HG02759 (cell line): ENCODE measurements around the gene MMP21.
A peak's percentile ranks its signal among the peaks of the same experiment; 100 is the strongest.

Source experiments
- ATAC-seq: cut with Tn5 transposase; IDR thresholded peaks from one replicate; pipeline ENCODE4 v1.9.1; 2021; ENCODE audit warnings: mild to moderate bottlenecking, moderate library complexity; ENCODE audit not compliant: unreplicated experiment

The MMP21 gene

DNA sequence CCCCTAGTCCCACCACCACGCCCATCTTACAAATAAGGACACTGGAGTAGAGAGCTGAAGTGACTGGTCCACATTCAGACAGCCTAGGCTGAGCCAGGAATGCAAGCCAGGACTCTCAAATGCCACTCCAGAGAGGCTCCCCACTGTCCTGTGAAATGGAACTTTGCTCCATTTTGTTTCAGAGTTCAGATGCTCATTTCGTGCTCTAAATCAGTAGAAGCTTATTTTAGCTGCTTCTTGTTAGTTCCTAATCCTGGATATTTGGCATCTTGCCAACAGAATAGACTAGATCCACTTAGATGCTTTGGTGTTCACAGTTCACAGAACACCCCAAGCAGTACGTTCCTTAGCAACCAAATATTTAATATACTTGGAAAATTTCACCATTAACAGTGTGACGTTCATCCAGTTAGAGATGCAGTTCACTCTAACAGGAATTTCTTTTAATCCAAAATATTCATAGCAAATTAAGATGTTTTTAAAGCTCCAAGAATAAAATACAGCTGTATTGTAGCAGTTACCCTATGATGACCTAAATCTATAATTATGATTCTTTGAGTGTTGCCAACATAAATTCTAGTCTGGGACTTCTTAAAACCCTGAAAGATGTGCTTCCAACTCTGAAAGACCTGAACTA, 7.3 kb downstream of the MMP21 start:
- no peak for ATAC-seq

DNA sequence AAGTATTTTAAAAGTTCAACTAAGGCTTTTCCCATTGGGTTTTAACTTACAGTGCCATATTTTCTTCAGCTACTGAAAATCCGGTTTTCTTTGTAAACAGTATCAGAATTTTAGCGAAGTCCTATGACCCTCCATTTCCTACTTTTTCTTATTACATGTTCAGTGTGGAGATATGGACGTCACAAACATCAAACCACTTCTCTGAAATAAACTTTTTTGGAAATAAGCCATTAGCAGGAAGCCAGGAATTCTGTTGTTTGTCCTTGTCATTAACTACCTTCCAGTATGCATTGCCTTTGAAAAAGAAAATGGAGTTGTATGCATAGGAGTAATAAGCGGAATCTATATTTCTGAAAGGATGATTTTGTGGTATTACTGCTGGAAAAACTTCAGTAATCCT, 9.1 kb downstream of the MMP21 start:
- ATAC-seq, result no peak

DNA sequence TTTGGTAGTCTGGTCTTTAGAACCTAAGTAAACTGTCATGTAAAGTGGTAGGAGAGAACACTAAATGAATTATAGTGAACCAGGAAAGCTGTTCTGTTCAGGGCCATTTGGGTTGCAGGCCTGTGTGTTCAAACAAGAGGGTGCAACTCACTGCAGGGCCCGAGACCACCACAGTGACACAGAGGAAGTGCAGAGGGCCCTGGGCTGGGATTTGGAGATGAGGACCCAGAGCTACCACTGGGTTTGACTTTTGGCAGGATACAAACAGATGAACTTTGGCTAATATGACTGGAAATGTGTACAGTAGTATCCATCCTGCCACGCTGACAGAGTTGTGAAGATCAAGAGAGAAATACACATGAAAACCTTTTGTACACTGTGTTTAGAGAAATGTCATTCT, 9.8 kb downstream of the MMP21 start:
- no peak for ATAC-seq

DNA sequence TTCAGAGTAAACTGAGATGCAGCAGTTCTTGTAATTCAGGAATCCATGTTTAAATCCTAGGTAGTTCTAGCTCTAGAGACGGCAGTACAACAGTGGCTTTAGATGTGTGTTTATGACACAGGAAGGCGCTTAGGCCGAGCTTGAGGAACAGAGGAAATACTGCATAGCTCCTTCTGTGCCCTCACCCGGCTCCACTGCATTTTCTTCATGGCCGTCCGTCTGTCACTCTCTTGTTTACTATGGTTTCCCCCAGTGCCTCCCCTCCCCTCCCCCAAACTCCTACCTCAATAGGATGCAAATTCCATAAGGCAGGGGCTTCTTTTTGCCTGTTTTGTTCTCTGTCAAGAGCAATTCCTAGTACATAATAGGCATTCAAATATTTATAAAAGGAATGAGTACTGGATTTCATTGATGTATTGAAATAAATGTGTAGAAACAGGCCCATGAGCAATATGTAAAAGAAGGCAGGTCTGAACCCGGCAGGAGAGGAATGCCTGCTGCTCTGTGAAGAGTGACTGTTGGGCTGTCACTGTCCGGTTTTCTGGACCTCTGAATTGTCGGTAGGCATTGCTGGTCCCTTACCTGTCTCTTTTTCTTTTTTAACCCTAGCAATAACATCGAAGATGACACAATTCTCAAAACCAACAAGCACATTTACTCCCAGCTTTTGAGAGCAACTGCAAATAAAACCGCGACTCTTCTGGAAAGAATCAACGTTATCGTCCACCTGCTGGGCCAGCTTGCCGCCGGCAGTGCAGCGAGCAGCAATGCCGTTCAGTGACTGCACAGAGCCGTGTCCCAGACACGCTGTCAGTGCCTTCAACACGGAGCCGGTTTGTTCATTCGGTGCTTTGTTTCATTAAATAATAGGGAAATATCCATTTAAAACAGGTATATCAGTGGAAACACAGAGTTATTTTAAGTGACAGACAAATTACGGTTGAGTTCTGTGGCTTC, 12.7 kb downstream of the MMP21 start:
- ATAC-seq, result no peak

DNA sequence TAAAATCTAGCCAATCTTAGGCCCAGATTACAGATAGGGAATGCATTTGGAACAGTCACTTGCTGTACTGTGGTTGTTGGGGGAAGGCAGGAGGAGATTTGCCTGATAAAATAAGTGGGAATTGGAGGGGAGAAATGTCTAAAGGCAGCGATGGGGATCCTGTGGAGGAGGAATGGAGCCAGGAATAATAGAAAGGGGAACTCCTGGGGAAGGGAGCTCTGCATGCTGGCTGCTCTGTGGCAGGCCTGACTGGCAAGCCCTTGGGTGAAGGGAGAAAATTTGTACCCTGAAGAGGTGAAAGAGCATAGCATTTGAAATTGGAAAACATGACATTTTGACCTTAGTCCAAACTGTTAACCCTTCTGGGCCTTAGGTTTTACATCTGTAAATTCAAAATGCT, 13.7 kb downstream of the MMP21 start:
- ATAC-seq, result no peak

DNA sequence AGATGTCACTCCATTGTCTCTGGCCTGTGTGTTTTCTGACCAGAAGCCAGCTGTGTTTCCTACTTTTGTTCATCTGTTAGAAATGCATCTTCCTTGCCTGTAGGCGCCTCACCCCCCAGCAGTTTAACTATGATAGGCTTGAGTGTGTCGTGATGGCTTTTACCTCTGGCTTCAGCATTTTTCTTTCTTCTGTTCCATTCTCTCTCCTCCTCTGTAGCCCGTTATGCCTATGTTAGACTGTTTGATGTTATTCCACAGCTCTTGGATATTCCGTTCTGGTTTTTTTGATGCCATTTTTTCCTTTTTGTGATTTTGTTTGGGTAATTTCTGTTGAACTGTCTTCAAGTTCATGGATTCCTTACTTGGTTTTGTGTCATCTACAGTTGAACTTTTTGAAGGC, 17.9 kb downstream of the MMP21 start:
- ATAC-seq, result no peak

DNA sequence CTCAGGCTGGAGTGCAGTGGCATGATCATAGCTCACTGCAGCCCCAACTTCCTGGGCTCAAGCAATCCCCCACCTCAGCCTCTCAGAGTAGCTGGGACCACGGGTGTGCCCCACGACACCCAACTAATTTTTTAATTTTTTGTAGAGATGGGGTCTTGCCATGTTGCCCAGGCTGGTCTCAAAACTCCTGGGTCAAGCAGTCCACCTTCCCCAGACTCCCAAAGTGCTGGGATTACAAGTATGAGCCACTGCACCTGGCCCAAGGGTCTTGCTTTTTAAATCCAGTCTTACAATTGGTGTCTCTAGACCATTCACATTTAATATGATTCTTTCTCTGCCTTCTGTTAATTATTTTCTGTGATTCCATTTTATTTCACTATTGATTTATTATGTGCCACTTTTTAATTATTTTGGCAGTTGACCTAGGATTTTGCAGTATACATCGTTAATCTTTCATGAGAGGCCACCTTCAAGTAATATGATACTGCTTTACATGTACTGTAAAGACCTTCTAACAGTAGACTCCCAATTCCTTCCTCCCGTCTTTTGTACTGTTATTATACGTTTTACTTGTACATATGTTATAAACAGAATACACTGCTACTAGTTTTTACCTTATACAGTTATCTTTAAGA, 18.7 kb downstream of the MMP21 start:
- no peak for ATAC-seq

DNA sequence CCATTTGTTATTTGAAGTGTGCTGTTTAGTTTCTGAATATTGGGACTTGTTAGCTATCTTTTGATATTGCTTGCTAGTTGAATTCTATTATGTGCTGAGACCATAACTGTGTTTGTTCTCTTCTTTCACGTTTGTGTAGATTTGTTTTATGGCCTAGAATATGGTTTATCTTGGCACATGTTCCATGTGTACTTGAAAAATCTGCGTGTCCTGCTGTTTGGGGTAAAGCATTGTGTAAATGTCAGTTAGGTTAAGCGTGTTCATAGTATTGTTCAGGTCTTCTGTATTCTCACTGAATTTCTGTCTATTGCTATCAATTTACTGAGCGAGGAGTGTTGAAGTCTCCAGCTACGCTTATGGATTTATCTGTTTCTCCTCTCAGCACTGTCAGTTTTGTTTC, 19.4 kb downstream of the MMP21 start:
- ATAC-seq, result no peak

DNA sequence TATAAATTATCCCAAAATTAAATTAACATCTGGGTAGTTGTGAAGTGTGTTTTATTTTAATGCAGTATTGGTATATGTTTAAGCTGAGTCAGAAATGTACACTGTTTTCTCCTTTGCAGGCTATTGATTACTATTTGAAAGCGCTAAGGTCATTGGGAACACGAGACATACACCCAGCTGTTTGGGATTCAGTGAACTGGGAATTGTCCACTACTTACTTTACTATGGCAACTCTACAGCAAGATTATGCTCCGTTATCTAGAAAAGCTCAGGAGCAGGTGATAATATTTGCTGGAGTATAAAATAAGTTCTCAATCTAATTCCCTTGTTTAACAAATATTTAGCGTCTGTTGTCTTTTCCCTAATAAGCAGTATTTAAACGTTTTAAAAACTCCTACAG, 28.2 kb downstream of the MMP21 start:
- no peak for ATAC-seq

DNA sequence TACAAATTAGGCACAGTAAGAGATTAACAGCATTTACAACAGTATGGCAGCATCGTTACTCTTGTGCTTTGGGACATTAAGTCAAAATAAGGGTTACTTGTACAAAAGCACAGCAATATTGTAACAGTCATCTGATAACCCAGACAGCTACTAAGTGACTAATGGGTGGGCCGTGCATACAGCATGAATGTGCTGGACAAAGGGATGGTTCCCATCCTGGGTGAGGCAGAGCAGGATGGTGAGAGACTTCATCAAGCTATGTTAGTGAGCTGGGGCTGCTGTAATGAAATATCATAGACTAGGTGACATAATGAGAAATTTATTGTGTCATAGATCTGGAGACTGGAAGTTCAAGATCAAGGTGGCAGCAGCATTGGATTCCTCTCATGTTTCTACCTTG, 30.7 kb downstream of the MMP21 start:
- no peak for ATAC-seq

DNA sequence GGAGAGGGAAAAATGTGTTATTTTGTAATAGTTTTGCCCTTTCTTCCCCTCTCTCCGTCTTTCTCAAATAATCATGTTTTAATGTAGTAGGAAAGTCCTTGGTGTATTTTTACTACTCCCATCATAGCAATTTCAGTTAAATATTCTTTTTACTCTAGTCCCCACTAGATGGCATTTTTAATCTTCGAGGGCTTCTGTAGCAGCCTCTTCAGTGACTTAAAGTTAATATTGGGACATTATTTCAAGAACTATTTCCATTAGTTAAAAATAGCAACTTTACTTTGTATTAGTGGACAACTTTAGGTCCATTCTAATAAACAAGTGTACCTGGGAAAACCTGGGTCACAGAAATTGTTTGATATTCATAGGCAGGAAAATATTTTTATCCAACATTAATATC, 33.2 kb downstream of the MMP21 start:
- ATAC-seq, result no peak

DNA sequence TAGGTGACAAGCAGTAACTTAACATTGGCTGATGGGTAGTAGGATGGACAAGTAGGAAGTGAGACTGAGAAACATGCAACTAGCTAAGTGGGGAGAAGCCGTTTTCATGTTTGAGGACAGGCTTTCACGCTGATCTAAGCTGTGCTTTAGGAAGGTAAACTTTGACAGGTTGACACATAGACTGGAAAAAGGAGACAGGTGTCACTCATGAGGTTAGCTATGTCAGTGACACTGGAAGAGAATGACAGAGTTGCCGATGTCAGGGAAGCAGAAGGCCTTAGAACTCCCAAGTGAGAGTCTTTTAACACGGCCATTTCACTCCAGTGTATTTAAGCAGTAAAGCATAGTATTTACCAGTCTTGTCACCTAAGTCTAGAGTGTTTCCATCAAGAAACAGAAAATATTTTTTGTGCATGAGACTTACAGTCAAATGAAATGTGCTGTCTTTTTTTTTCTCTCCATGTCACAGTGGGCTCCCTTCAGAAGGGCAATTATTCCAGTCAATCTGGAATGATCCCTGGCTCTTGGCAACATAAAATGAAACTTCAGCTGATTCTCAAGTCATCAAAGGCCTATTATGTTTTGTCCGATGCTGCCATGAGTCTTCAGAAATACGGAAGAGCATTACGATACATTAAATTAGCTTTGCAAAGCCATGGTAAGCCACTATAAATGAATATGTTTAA, 35.5 kb downstream of the MMP21 start:
- ATAC-seq, result no peak

DNA sequence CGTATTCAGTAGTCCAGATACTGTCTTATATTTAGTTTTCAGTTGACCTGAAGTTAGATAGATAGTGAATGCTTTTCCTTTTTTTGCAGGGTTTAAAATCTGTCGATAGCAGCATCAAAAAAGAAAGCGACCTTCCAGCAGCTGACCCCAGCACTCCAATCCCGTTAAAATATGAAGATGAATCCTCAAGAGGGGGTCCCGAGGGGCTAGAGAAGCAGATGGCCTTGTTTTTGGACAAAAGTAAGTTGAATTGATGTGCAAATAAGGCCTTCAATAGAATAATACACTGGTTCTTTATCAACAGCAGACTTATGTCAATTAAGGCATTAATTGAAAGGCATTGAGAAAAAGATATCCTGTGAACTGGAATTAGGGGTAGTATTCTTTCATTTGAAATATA, 37.4 kb downstream of the MMP21 start:
- no peak for ATAC-seq

DNA sequence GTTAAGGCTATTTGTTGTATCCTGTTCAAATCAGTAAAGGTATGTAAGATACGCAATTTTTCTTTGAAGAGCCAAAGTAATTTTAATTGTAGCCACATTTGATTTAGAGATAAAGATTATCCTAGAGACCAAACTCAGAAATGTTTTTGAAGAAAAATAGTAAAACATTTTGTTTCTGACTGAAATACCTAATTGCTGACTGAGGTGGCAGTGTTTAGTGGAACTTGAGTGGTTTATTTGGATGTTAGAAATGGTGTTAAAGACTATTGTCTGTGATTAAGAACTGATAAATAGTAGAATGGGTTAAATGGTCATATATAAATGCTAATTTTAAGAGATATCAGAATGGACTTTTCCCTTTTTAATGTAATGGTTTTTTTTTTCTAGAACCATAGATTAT, 40.8 kb downstream of the MMP21 start:
- no peak for ATAC-seq

DNA sequence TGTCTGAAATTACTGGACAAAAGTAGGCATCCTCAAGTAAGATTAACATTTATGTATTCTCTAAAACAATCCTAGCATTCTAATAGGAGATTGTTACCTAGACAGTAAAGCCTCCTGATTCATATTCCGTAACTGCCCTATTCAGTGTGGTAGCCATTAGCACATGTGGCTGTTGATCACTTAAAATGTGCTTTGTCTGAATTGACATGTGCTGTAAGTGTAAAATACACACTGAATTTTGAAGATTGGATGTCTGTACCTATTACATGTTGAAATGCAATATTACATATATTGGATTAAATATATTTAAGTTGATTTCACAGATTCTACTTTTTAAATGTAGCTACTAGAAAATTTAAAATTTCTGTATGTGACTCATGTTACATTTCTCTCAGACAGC, 41.5 kb downstream of the MMP21 start:
- no peak for ATAC-seq

DNA sequence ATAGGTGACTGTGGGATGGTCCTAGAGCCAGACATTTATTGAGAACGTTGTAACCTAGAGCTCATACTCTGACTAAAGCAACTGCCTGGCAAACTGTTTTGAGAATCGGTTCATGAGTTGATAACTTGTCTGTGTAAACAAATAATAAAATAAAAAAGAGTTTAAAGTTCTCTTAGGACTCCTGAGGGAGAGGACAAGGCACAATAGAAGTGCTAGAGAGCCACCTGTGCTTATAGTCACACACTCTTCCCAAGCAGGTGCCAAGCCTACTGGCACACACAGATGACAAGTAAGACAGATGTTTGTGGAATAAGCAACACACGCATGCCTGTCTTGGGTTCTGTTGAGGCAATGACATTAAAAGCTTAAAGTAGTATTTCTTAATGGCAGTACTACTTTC, 48.2 kb downstream of the MMP21 start:
- no peak for ATAC-seq

DNA sequence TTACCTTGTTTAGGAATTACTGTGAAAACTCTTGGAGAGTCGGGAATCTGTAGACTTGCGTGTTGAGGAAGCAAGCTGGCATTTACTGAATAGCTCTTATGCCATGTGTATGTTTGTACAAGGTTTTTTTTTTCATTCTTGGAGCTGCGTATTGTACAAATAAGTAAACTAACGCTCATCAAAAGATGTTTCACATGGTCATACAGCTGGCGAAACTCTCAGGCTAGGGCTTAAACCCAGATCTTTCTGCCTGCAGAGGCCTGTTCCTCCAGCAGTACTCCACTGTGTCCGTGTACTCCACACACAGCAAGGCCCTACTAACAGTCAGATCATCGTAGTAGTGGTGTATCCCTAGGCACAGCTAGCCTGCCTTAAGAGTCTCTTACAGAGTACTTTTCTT, 48.7 kb downstream of the MMP21 start:
- ATAC-seq, result no peak

DNA sequence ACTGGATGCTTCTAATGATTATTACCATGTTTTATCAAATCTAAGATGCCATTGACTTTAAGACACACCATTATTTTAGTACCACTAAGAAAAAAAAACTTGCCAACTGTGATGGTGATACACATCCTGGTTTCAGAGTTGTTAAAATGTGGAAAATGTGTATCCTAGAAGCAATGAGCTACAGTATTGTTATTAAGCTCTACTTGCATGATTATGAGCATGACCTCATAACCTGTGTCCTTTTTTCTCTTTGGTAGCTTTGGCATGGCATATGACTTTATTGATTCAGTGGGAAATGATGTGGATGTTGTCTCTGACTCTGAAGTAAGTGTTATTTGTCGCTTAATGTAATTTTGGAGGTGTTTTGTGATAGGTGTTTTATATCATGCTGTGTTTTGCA, 52.8 kb downstream of the MMP21 start:
- ATAC-seq, result no peak

DNA sequence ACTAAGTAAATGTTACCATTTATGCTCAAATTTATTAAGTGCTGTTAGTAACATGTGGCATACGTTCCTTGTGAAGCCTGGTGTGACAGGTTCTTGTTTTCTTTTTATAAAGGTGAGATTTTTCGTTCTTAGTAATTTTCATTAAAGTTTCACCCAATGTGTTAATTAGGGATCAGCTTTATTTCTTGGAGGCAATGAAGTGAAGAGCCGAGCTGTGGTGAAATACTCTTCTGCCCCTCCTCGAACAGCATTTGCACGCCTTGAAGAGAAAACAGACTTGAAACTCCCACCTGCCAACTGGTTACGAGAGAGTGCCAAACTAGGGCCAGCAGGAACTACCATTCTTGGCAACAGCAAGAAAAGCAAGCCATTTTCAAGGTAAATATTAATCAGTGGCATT, 54.6 kb downstream of the MMP21 start:
- ATAC-seq, result peak; percentile 49

DNA sequence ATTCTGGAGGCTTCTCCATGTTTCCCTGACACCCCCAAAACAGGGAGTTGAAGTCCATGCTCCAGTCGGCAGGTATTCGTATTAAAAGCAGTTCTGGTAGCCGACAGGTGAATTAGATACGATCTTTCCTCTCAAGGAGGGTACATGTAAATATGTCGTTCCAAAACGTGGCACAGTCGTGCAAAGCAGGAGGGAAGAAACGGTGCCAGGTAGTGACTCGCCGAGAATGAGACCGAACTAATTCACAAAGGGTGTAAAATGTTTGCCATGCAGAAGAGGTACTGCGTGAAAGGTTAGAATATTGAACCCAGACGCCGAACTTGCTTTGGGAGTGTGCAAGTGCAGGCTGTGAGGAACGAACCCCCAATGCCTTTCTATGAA, 55.6 kb downstream of the MMP21 start:
- no peak for ATAC-seq

DNA sequence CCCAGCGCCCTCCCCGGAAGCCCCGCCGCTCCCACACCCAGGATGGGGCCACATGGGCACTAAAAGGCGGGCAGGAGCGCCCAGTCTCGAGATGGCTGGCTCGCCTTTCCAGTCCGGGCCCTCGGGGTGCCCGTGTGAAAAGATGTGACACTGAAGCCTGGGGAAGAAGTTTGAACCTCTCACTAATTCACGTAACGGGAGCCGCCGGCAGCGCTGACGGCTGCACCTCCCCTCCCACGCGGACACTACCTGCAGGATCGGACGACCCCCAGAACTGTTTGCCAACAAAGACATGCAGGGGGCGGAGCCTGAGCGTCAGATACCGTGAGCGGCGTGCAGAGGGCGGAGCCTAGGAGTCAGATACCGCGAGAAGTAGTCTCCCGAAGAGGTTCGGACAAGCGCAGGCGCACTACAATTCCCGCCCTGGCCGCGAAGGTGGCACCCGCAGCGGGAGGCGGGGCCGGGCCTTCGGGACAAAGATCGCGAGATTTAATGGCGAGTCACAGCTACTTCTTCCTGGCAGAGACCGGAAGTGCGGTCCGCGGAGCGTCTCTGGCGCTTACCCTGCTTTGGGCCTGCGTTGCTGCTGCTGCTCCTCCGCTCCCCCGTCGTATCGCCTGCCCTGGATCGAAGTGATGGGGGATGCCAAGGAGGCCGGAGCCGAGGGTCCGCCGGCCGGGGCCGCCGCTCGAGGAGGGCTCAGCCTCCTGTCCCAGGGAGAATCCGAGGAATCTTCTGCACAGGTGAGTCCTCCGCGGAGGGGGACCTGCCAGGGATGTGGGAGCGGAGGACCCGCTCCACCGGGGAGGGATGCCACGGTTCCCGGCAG, 56.2 kb downstream of the MMP21 start, which contains the start of gene EDRF1:
EDRF1 (plus strand) TSS at position 537 of the 829 bp plus-strand sequence; CDS start at position 636, 99 bp downstream.
- peak; percentile 87 for ATAC-seq
